Urothelium cell line (cell line): ENCODE measurements around the gene GSDME.

Experiments used
- DNase-seq: peaks from one replicate; pipeline ENCODE4 v3.0.0; 2011; ENCODE audit warnings: low spot score, mixed read lengths
- FAIRE-seq: peaks from 2 replicates; lab custom pipeline; 2011; peaks lifted over from hg19 to GRCh38; lab: Jason Lieb, UNC

Gene GSDME

GRCh38 chr7:24777806-24778205, 20.5 kb upstream of the GSDME start:
- FAIRE-seq, result no peak

GRCh38 chr7:24773646-24774045, 16.4 kb upstream of the GSDME start:
- FAIRE-seq, result no peak

More at GRCh38 chr7:24777806-24778205, 20.5 kb upstream of the GSDME start:
- DNase-seq, result no peak

GRCh38 chr7:24769851-24770250, 12.6 kb upstream of the GSDME start:
- no peak for DNase-seq
- no peak for FAIRE-seq

More at GRCh38 chr7:24773646-24774045, 16.4 kb upstream of the GSDME start:
- no peak for DNase-seq

- FAIRE-seq (no peak), DNase-seq (no peak)
These were observed 12.0 kb upstream of the GSDME start for GRCh38 chr7:24769014-24769830.

- DNase-seq, result no peak
- no peak for FAIRE-seq
These were observed 10.8 kb upstream of the GSDME start for GRCh38 chr7:24767878-24768569.

- DNase-seq (no peak), FAIRE-seq (no peak)
These were observed 7.9 kb upstream of the GSDME start for GRCh38 chr7:24764972-24765744.

- FAIRE-seq (no peak), DNase-seq (no peak)
These were observed 6.7 kb upstream of the GSDME start for GRCh38 chr7:24764011-24764410.

GRCh38 chr7:24763303-24763901, 6.1 kb upstream of the GSDME start:
- FAIRE-seq (no peak), DNase-seq (no peak)

- no peak for DNase-seq
- no peak for FAIRE-seq
These were observed 5.5 kb upstream of the GSDME start for GRCh38 chr7:24762771-24763170.

GRCh38 chr7:24760968-24761367, 3.7 kb upstream of the GSDME start:
- FAIRE-seq, result no peak

GRCh38 chr7:24756545-24757352, 515 bp downstream of the GSDME start:
- FAIRE-seq, result peak; percentile 80
- DNase-seq, result peak; percentile 79

More at GRCh38 chr7:24760968-24761367, 3.7 kb upstream of the GSDME start:
- DNase-seq, result no peak

- DNase-seq (peak; percentile 50), FAIRE-seq (no peak)
These were observed 1.5 kb downstream of the GSDME start for GRCh38 chr7:24755541-24756407.

GRCh38 chr7:24754906-24755506, 2.3 kb downstream of the GSDME start:
- no peak for DNase-seq
- FAIRE-seq, result no peak

GRCh38 chr7:24752073-24752800, 5.0 kb downstream of the GSDME start:
- no peak for FAIRE-seq
- DNase-seq, result no peak

GRCh38 chr7:24751484-24751883, 5.8 kb downstream of the GSDME start:
- DNase-seq (no peak), FAIRE-seq (no peak)

GRCh38 chr7:24750441-24751055, 6.7 kb downstream of the GSDME start:
- no peak for FAIRE-seq

GRCh38 chr7:24748521-24748920, 8.7 kb downstream of the GSDME start:
- DNase-seq (no peak), FAIRE-seq (no peak)

More at GRCh38 chr7:24750441-24751055, 6.7 kb downstream of the GSDME start:
- DNase-seq, result no peak

GRCh38 chr7:24745355-24745754, 11.9 kb downstream of the GSDME start:
- FAIRE-seq, result no peak

More at GRCh38 chr7:24745355-24745754, 11.9 kb downstream of the GSDME start:
- DNase-seq, result no peak
